BLaER1 (cell line): ENCODE results near the gene SLC5A11.

ENCODE experiments used
- H3K27ac ChIP-seq: shearing (Covaris generic); formaldehyde crosslinking; 2 replicates; pipeline ENCODE4 v1.8.1; 2022
- H3K27me3 ChIP-seq: shearing (Covaris generic); formaldehyde crosslinking; 2 replicates; pipeline ENCODE4 v1.8.1; 2022
- H3K36me3 ChIP-seq: shearing (Covaris generic); formaldehyde crosslinking; 2 replicates; pipeline ENCODE4 v1.8.1; 2022
- H3K4me1 ChIP-seq: shearing (Covaris generic); formaldehyde crosslinking; 2 replicates; pipeline ENCODE4 v1.8.1; 2022
- H3K4me2 ChIP-seq: shearing (Covaris generic); formaldehyde crosslinking; 2 replicates; pipeline ENCODE4 v1.8.1; 2022
- H3K4me3 ChIP-seq: shearing (Covaris generic); formaldehyde crosslinking; 2 replicates; pipeline ENCODE4 v1.8.1; 2022
- H3K9ac ChIP-seq: shearing (Covaris generic); formaldehyde crosslinking; 2 replicates; pipeline ENCODE4 v1.8.1; 2022
- H3K9me3 ChIP-seq: shearing (Covaris generic); formaldehyde crosslinking; 2 replicates; pipeline ENCODE4 v1.8.1; 2022
- H4K20me1 ChIP-seq: shearing (Covaris generic); formaldehyde crosslinking; 2 replicates; pipeline ENCODE4 v1.8.1; 2022
- Cebpa-rat ChIP-seq: shearing (Covaris generic); IDR thresholded peaks from 2 replicates; pipeline ENCODE4 v1.8.1; 2022

Gene SLC5A11

GRCh38 chr16:24858219-24859041, 12.7 kb downstream of the SLC5A11 start:
- H3K4me1 ChIP-seq, result no peaks in the 10 kb centered on the region

GRCh38 chr16:24861461-24861860, 15.7 kb downstream of the SLC5A11 start:
- H3K27me3 ChIP-seq, result no peaks in the 10 kb centered on the region
- H4K20me1 ChIP-seq, result no peaks in the 10 kb centered on the region; the same call in 1 of the 2 replicates
- H3K9ac ChIP-seq, result no peak overlapping the region
- H3K9me3 ChIP-seq, result peaks cover 8% of the 10 kb centered on the region
- no peaks in the 10 kb centered on the region for H3K4me1 ChIP-seq
- H3K36me3 ChIP-seq, result no peaks in the 10 kb centered on the region
- no peak overlapping the region for H3K4me2 ChIP-seq
- TF ChIP-seq Cebpa-rat, result no peak
- H3K4me3 ChIP-seq, result no peak overlapping the region
- H3K27ac ChIP-seq, result no peak overlapping the region

More at GRCh38 chr16:24858219-24859041, 12.7 kb downstream of the SLC5A11 start:
- H4K20me1 ChIP-seq, result no peaks in the 10 kb centered on the region; the same call in 1 of the 2 replicates
- no peak overlapping the region for H3K27ac ChIP-seq
- H3K4me2 ChIP-seq, result no peak overlapping the region
- H3K36me3 ChIP-seq, result no peaks in the 10 kb centered on the region
- TF ChIP-seq Cebpa-rat, result no peak
- H3K9me3 ChIP-seq, result no peaks in the 10 kb centered on the region
- H3K9ac ChIP-seq, result no peak overlapping the region
- H3K27me3 ChIP-seq, result no peaks in the 10 kb centered on the region
- H3K4me3 ChIP-seq, result no peak overlapping the region

DNA sequence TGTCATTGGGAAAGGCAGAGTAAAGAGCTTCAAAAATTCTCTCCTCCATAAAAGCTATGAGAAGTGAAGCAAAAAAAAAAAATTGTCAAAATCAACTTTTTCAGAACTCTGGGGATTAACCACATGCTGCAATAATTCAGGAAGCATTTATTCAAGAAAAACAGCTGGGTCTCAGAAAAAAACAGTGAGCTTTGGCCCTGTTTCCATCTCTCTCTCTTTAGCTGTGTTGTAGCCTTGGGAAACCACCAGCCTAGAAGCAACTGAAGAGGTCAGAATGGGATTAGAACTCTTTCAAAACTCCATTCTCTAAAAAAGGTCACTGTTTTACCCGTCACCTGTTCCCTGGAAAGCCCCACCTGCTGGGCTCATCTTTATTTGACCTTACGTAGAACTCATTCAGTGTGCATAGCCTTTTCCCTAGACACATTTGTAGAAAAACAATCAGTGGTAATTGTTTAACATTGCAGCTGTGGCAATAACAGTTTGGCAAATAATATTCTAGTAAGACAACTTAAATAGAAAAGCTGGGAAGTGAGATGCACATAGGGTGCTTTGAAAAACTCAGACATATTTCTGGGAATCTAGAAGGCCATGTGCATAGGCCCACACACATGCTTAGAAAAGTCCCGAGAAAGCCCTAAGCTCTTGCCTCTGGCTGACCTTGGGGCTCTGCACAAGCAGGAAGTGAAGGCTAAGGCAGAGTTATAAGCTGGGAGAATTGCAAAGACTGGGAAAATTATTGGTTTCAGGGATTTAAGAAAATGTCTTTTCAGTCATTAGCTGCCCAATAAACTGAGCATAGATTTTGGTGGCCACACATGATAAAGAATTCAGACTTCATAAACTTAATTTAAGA, 18.0 kb downstream of the SLC5A11 start:
- TF ChIP-seq Cebpa-rat, result no peak
- H3K36me3 ChIP-seq, result no peaks in the 10 kb centered on the region

GRCh38 chr16:24869033-24869432, 23.3 kb downstream of the SLC5A11 start:
- no peaks in the 10 kb centered on the region for H3K36me3 ChIP-seq
- TF ChIP-seq Cebpa-rat, result no peak
- no peak overlapping the region for H3K4me3 ChIP-seq
- no peaks in the 10 kb centered on the region for H3K27me3 ChIP-seq
- no peaks in the 10 kb centered on the region for H3K4me1 ChIP-seq
- H3K9ac ChIP-seq, result no peak overlapping the region
- H4K20me1 ChIP-seq, result no peaks in the 10 kb centered on the region
- H3K27ac ChIP-seq, result no peak overlapping the region
- H3K4me2 ChIP-seq, result no peak overlapping the region
- H3K9me3 ChIP-seq, result peaks cover 4% of the 10 kb centered on the region

More for the DNA sequence above, 18.0 kb downstream of the SLC5A11 start:
- Histone ChIP-seq H3K27ac (no peak overlapping the region), H3K9ac (no peak overlapping the region), H3K9me3 (peaks cover 8% of the 10 kb centered on the region), H3K4me3 (no peak overlapping the region), H3K4me1 (no peaks in the 10 kb centered on the region), H4K20me1 (no peaks in the 10 kb centered on the region), H3K27me3 (no peaks in the 10 kb centered on the region), H3K4me2 (no peak overlapping the region)

- Histone ChIP-seq H3K4me3 (no peak overlapping the region), H3K27ac (no peak overlapping the region), H3K4me1 (no peaks in the 10 kb centered on the region), H3K9ac (no peak overlapping the region), H3K36me3 (no peaks in the 10 kb centered on the region), H3K9me3 (no peaks in the 10 kb centered on the region; the same call in 1 of the 2 replicates), H4K20me1 (no peaks in the 10 kb centered on the region), H3K27me3 (no peaks in the 10 kb centered on the region), H3K4me2 (no peak overlapping the region)
- TF ChIP-seq Cebpa-rat, result no peak
Observed at GRCh38 chr16:24871891-24872290, 26.1 kb downstream of the SLC5A11 start.

- H3K9ac ChIP-seq, result no peak overlapping the region
Observed at GRCh38 chr16:24873028-24873427, 27.3 kb downstream of the SLC5A11 start.

GRCh38 chr16:24875466-24875865, 29.7 kb downstream of the SLC5A11 start:
- Histone ChIP-seq H3K27me3 (no peaks in the 10 kb centered on the region), H3K4me2 (no peak overlapping the region), H3K9ac (no peak overlapping the region), H3K27ac (no peak overlapping the region), H3K4me1 (no peaks in the 10 kb centered on the region), H3K9me3 (peaks cover 4% of the 10 kb centered on the region), H3K4me3 (no peak overlapping the region), H3K36me3 (no peaks in the 10 kb centered on the region), H4K20me1 (no peaks in the 10 kb centered on the region)
- TF ChIP-seq Cebpa-rat, result no peak

More at GRCh38 chr16:24873028-24873427, 27.3 kb downstream of the SLC5A11 start:
- no peak for TF ChIP-seq Cebpa-rat
- H3K36me3 ChIP-seq, result no peaks in the 10 kb centered on the region
- H3K4me3 ChIP-seq, result no peak overlapping the region
- no peaks in the 10 kb centered on the region; the same call in 1 of the 2 replicates for H3K9me3 ChIP-seq
- no peak overlapping the region for H3K4me2 ChIP-seq
- no peaks in the 10 kb centered on the region for H3K4me1 ChIP-seq
- H3K27me3 ChIP-seq, result no peaks in the 10 kb centered on the region
- no peaks in the 10 kb centered on the region for H4K20me1 ChIP-seq
- no peak overlapping the region for H3K27ac ChIP-seq

- no peak for TF ChIP-seq Cebpa-rat
- peaks cover 4% of the 10 kb centered on the region for H3K9me3 ChIP-seq
- no peak overlapping the region for H3K4me3 ChIP-seq
- no peaks in the 10 kb centered on the region for H4K20me1 ChIP-seq
- H3K27ac ChIP-seq, result no peak overlapping the region
- H3K4me2 ChIP-seq, result no peak overlapping the region
- H3K27me3 ChIP-seq, result no peaks in the 10 kb centered on the region
- H3K36me3 ChIP-seq, result no peaks in the 10 kb centered on the region
- H3K9ac ChIP-seq, result no peak overlapping the region
- no peaks in the 10 kb centered on the region for H3K4me1 ChIP-seq
Observed at GRCh38 chr16:24876231-24876630, 30.5 kb downstream of the SLC5A11 start.

DNA sequence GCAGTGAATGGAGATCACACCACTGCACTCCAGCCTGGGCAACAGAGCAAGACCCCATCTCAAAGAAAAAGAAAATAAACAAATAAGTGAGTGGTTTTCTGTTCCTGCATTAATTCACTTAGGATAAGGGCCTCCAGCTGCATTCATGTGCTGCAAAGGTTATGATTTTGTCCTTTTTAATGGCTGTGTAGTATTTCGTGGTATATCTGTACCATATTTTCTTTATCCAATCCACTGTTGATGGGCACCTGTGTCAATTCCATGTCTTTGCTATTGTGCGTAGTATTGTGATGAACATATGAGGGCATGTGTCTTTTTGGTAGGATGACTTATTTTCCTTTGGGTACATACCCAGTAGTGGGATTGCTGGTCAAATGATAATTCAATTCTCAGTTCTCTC, 33.9 kb downstream of the SLC5A11 start:
- no peaks in the 10 kb centered on the region for H4K20me1 ChIP-seq
- no peak overlapping the region for H3K9ac ChIP-seq
- H3K4me2 ChIP-seq, result no peak overlapping the region
- H3K36me3 ChIP-seq, result no peaks in the 10 kb centered on the region
- H3K9me3 ChIP-seq, result peaks cover 4% of the 10 kb centered on the region; the same call in 1 of the 2 replicates
- no peak overlapping the region for H3K4me3 ChIP-seq
- no peak for TF ChIP-seq Cebpa-rat
- H3K27me3 ChIP-seq, result no peaks in the 10 kb centered on the region
- H3K27ac ChIP-seq, result no peak overlapping the region
- no peaks in the 10 kb centered on the region for H3K4me1 ChIP-seq

DNA sequence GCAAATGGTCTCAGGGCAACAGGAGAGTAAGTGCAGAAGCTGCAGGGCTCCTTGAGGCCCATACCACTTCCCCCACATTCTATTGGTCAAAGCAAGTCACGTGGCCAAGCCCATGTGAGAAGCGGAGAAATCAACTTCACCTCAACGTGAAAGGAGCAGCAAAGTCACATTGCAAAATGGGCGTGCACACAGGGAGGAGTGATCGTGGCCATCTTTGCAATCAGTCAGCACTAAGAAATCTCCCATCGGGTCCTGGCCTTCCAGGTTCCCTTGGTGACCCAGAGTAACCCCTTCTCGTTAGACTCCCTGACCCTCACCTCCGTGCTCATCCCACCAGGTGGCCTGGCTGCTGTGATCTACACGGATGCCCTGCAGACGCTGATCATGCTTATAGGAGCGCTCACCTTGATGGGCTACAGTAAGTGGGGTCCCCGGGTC, 38.0 kb downstream of the SLC5A11 start:
- Histone ChIP-seq H3K9ac (no peak overlapping the region), H3K27ac (no peak overlapping the region), H3K4me2 (no peak overlapping the region), H3K4me3 (no peak overlapping the region), H3K4me1 (no peaks in the 10 kb centered on the region), H3K9me3 (peaks cover 4% of the 10 kb centered on the region; the same call in 1 of the 2 replicates), H3K36me3 (no peaks in the 10 kb centered on the region), H3K27me3 (no peaks in the 10 kb centered on the region), H4K20me1 (no peaks in the 10 kb centered on the region)
- TF ChIP-seq Cebpa-rat, result no peak
